SK-N-MC (cell line): ENCODE measurements around the gene PPM1J.

Experiments
- EZH2 ChIP-seq: fragments of 200-600 bp; sonication (generic); IDR thresholded peaks from one replicate; pipeline ENCODE4 v1.6.1; 2017; ENCODE audit warnings: antibody characterized with exemption
- FOXP2 ChIP-seq: optimal IDR thresholded peaks from 2 replicates; pipeline ENCODE3; 2011; ENCODE audit warnings: mild to moderate bottlenecking, moderate library complexity; ENCODE audit not compliant: insufficient read depth; ENCODE audit errors: extremely low read length, control extremely low read depth
- POLR2AphosphoS5 ChIP-seq: IDR thresholded peaks from 2 replicates; pipeline ENCODE4 v1.6.1; 2012; ENCODE audit warnings: mild to moderate bottlenecking, low read depth, low read length, borderline replicate concordance

DNA sequence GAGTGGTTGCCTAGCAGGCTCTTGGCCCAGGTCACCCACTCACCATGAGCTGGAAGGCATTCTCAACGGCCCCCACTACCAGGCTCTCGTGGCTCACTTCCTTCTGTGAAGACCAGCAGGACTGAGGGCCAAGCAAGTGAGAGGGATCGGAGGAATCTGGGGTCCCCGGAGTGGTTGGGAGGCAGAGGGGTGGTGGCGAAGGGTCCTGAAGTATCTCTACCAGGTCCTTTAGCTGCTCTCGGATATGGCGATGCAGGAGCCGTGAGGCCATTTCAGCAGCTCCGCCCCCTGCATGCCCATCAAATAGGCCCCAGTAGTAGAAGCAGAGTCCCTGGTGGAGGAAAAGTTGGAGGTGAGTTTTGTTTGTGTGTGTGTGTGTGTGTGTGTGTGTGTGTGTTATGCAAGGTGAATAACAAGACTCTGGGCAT, 2.4 kb downstream of the PPM1J start:
- TF ChIP-seq EZH2, result no peak
- no peak for TF ChIP-seq POLR2AphosphoS5
- no peak for TF ChIP-seq FOXP2
